ENCODE data around the gene SEC14L1.

- TF ChIP-seq CTCF (IDR thresholded peaks at IDR 0.05; ENCODE audit: low read depth, low read length) (no peak), MAX (IDR thresholded peaks at IDR 0.05; ENCODE audit: low read depth, low read length) (no peak), POLR2A (IDR thresholded peaks at IDR 0.05; ENCODE audit: extremely low read depth, insufficient read length) (no peak), MYC (IDR thresholded peaks at IDR 0.05; ENCODE audit: low read depth, low read length) (no peak)
Measured at GRCh38 chr17:77208856-77209255, 68.1 kb downstream of the SEC14L1 start.

Measured in NB4 (cell line).